Psoas muscle (tissue), 8 donors: ENCODE data around the gene URB1. TPM values are rescaled to one million over a fixed set of nuclear protein-coding genes. Genes with fewer than 3 reads are reported as not detected.

Experiments
- ATAC-seq, 4 donors: fragments of 200-7000 bp; cut with Tn5 transposase; one replicate each; pipeline ENCODE4 v1.9.1; 2020; ENCODE audit warnings: moderate library complexity in 3 of 4, mild to moderate bottlenecking in 2 of 4
- DNase-seq, 2 donors: peaks; one replicate each; pipeline ENCODE4 v3.0.0-alpha.2; 2020
- H3K27ac ChIP-seq: fragments of 200-600 bp; one replicate; pipeline ENCODE4 v1.8.0; 2022
- H3K27me3 ChIP-seq, 3 donors: fragments of 200-600 bp in 1 of 3; one replicate each; pipeline versions ENCODE4 v1.6.1 to v1.8.0; 2013 to 2022; ENCODE audit warnings: low read length in 2 of 3, mild to moderate bottlenecking in 2 of 3, moderate library complexity in 1 of 3; ENCODE audit not compliant: insufficient read depth in 3 of 3
- H3K36me3 ChIP-seq, 2 donors: fragments of 200-600 bp in 1 of 2; one replicate each; pipeline versions ENCODE4 v1.6.1 to v1.8.0; 2013 to 2022; ENCODE audit warnings: low read depth in 1 of 2, mild to moderate bottlenecking in 1 of 2, moderate library complexity in 1 of 2; ENCODE audit not compliant: insufficient read depth in 1 of 2
- H3K4me1 ChIP-seq: fragments of 200-600 bp; one replicate; pipeline ENCODE4 v1.8.0; 2022
- H3K4me3 ChIP-seq: fragments of 200-600 bp; one replicate; pipeline ENCODE4 v1.8.0; 2022; ENCODE audit warnings: mild to moderate bottlenecking
- H3K9me3 ChIP-seq: fragments of 200-600 bp; one replicate; pipeline ENCODE4 v1.8.0; 2022
- CTCF ChIP-seq: fragments of 200-600 bp; IDR thresholded peaks from one replicate; pipeline ENCODE4 v1.8.0; 2022; ENCODE audit warnings: antibody characterized with exemption
- WGBS, 3 donors: extraction: QIAGEN DNeasy Blood & Tissue Kit; methylation state at CpG; one replicate each; pipeline versions ENCODE4 v1.1.6 to v1.1.7; 2013; 5-methylcytosine and 5-hydroxymethylcytosine counted together
- intact Hi-C, 2 donors: fragments of 100-400 bp; cut with DNase I; formaldehyde crosslinking; loops; one replicate each; pipeline versions ENCODE4 v1.11.0 to v1.14.2; 2022
- polyA plus RNA-seq, 3 donors: library from polyadenylated mRNA; stranded (reverse); fragments of 200-250 nt; gene quantifications; one replicate each; pipeline ENCODE4 v1.2.3, GENCODE V29; 2013
- total RNA-seq, 4 donors: library from RNA; stranded (reverse); fragmentation: NEBNext Ultra II Directional in 2 of 4; extraction: Animal tissue kit (Norgen Biotek cat#: 25700) in 2 of 4; gene quantifications; one replicate each; pipeline versions ENCODE4 v1.2.1 to v1.2.4, GENCODE V29; 2021 to 2023
- donor health status: healthy with polysubstance abuse.
- donor health status: DM: no; HTN: no; CAD: no; lungs with moderate emphysema.
- donor health status: Bipolar disorder and iron deficiency.
- donor health status: healthy.
- donor health status: DM: yes; HTN: yes; CAD: no.
- donor health status: DM: no; HTN: no; CAD: no.
- donor health status: DM: no; HTN: no; CAD: no.
- donor health status: DM: yes; HTN: yes; CAD: no.

Gene URB1
- total and polyA plus RNA-seq, 7 donors = 4.8 to 19.8 (median 12.9) TPM

DNA sequence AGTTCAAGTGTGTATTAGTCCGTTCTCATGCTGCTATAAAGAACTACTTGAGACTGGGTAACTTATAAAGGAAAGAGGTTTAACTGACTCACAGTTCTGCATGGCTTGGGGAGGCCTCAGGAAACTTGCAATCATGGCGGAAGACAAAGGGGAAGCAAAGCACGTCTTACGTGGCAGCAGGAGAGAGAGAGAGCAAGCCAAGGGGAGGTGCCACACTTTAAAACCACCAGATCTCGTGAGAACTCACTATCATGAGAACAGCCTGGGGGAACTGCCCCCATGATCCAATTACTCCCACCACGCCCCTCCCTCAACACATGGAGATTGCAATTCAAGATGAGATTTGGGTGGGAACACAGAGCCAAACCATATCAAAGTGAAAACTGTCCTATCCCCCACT lies 109.8 kb downstream of the URB1 start:
- Histone ChIP-seq H3K36me3 (peaks cover 0 to 6% of the 10 kb centered on the region in 2 donors), H3K27ac (no peak overlapping the region), H3K4me3 (no peak overlapping the region), H3K9me3 (no peaks in the 10 kb centered on the region), H3K27me3 (no peaks in the 10 kb centered on the region), H3K4me1 (peaks cover 5% of the 10 kb centered on the region)
- TF ChIP-seq CTCF = no peak
- ATAC-seq = no peak
- intact Hi-C loops = no loop called here
- 80 to 86% (median 81%) methylated on average over 6 of the region's 6 CpGs for WGBS, 3 donors
- DNase-seq = no peak

- 86 to 90% (median 86%) methylated on average over 7 of the region's 7 CpGs for WGBS, 3 donors
- intact Hi-C loops = no loop called here
- Histone ChIP-seq H3K27ac (no peak overlapping the region), H3K4me3 (no peak overlapping the region), H3K9me3 (no peaks in the 10 kb centered on the region), H3K4me1 (peaks cover 9% of the 10 kb centered on the region), H3K27me3 (no peaks in the 10 kb centered on the region), H3K36me3 (peaks cover 0 to 6% of the 10 kb centered on the region in 2 donors)
- no peak for DNase-seq
- no peak for ATAC-seq
- no peak for TF ChIP-seq CTCF
Observed at GRCh38 chr21:32281531-32281930, 111.3 kb downstream of the URB1 start.

DNA sequence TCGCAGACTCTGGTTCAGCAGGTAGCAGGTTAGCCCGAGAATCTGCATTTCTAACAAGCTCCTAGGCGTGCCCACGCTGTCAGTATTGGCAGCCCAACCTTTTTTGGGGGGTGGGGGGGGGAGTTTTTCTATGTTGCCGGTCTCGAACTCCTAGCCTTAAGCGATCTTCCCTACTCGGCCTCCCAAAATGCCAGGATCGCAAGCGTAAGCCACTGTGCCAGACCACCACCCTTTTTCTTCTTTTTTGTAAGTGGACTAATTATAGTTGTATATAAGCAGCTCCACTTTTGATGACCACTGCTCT lies 113.5 kb downstream of the URB1 start:
- H3K36me3 ChIP-seq = peaks cover 0 to 6% of the 10 kb centered on the region in 2 donors
- 5 to 8% (median 7%) methylated on average over 10 of the region's 10 CpGs for WGBS, 3 donors
- intact Hi-C loops = no loop called here
- ATAC-seq = no peak
- peaks cover 9% of the 10 kb centered on the region for H3K4me1 ChIP-seq
- no peaks in the 10 kb centered on the region for H3K27me3 ChIP-seq
- peak overlapping the region; percentile 57 for H3K27ac ChIP-seq
- no peak for DNase-seq
- H3K4me3 ChIP-seq = peak overlapping the region; percentile 80
- H3K9me3 ChIP-seq = no peaks in the 10 kb centered on the region
- no peak for TF ChIP-seq CTCF

DNA sequence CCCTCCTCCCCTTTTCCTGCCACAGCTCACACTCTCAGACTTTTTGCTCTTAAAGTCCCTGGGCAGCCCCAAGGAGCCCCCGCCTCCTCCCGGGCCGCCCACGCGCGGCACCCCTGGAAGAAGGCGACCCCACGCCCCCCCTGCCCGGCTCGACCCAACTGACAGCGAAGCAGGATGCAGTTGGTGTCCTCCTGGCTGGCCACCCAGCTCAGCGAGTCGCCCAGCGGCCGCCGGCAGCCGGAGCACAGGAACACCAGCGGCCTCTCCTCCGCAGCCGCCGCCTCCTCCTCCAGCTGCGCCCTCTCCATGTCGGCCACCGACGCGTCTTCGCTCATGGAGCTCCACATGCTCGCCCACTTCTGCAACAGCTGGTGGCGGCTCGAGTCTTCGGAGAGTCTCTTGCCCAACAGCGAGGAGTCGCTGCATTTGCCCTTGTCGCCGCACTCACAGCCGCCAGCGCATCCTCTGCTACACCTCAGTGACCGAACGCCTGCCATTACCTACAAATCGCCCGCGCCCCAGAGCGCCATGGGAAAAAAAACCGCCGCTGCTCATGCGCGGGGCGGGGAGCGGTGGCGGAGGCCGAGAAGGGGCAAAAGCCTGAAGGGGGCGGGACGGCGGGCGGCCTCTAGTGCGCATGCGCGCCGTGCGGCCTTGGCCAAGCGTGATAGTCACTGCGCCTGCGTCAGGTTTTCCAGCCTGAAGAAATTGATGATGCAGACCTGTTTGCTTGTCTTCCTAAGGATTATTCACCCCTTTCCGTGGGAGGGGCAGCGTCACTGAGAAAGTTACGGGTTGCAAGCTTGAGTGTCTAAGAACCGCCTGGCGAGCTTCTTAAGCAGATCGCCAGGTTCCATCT lies 114.1 kb downstream of the URB1 start, which contains the start of gene MIS18A:
Gene MIS18A (minus strand): TSS at position 532 of the 859 bp plus-strand sequence. CDS start 35 bp downstream, at position 497.
- WGBS, 3 donors = 0% methylated on average over 61 to 69 of the region's 69 CpGs
- peak within 1 kb of the TSS; percentile 80 for H3K4me3 ChIP-seq
- H3K4me1 ChIP-seq = peaks cover 9% of the 10 kb centered on the region
- H3K27me3 ChIP-seq = no peaks in the 10 kb centered on the region
- peak; percentile 97 to 100 (median 98) for ATAC-seq
- intact Hi-C loops = no loop called here
- H3K9me3 ChIP-seq = no peaks in the 10 kb centered on the region
- DNase-seq = peak; percentile 95 to 98
- H3K27ac ChIP-seq = peak within 1 kb of the TSS; percentile 57
- H3K36me3 ChIP-seq = peaks cover 3 to 6% of the 10 kb centered on the region in 2 donors
- TF ChIP-seq CTCF = no peak
